Measurements from ENCODE around the gene IL17B.

Gene IL17B

DNA sequence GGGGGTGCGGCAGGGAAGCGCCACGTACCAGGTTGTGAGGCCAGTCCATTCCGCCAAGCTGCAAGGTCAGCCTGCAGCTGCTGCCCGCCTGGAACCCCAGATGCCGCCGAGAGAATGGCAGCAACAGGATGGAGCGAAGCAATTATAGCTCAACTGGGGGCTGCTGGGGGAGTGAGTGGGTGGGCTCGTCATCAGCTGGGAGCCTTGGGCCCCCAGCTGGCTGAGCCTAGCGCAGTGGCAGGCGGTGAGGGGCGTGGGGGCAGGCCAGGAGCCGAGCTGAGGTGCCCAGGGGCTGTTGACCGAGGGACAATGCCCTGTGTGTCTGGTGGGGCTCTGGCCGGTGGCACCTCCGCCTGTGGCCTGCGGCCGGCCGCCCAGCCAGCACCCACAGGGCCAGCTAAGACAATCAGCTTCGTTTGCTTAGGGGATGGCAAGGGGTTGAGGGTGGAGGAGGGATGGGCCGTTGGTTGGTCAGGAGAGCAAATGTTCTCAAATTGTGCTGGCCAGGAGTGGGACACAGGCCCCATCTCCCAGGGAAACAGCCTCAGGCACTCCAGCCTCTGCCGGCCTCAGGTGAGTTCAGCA lies at the start of gene IL17B:
IL17B (minus strand) TSS at position 116 of the 585 bp plus-strand sequence; CDS start at position 49, 67 bp downstream.
- no peak for DNase-seq

GRCh38 chr5:149428032-149428431 lies 48.9 kb upstream of the IL17B start:
- no peak for DNase-seq

- no peak for DNase-seq
Observed at GRCh38 chr5:149427374-149427773, 48.3 kb upstream of the IL17B start.

DNA sequence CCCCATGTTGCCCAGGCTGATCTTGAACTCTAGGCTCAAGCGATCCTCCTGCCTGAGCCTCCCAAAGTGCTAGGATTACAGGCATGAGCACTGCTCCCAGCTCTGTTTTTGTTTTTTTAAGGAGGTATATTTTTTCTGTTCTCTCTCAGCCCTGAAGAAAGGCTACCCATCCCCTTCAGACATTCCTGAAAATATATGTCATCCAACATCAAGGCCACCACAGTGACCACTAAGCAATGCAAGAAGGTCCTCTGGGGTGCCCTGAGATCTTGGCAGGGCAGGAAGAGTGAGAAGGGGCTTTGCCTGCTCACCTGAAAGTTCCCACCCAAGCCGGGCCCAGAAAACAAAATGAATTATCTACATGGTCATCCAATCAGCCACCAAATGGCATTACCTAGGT lies 47.8 kb upstream of the IL17B start:
- no peak for DNase-seq

- DNase-seq, result no peak
Observed at GRCh38 chr5:149425729-149426128, 46.6 kb upstream of the IL17B start.

- DNase-seq, result no peak
Observed at GRCh38 chr5:149424371-149425315, 45.6 kb upstream of the IL17B start.

GRCh38 chr5:149423794-149424268 lies 44.7 kb upstream of the IL17B start:
- no peak for DNase-seq

GRCh38 chr5:149423049-149423793 lies 44.1 kb upstream of the IL17B start:
- no peak for DNase-seq

- no peak for DNase-seq
Observed at GRCh38 chr5:149422366-149423048, 43.4 kb upstream of the IL17B start.

DNA sequence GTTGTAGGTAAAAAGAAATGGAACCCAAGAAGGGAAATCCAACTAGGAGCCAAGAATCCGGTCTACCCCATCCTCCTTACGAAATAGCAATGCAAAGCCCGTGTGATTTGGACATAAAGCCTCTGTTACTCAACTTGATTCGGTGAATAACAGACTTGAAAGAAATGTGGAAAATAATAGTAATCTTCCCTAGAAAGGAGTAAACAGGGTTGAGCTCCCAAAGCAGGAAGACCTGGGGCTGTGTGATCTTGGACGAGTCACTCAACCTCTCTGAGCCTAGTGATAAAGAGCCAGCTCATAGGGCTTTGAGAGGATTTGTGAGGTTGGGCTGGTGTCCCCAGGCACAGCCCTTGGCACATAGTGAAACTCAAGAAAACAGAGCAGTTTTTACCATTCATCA lies 42.7 kb upstream of the IL17B start:
- DNase-seq, result no peak

- no peak for DNase-seq
Observed at GRCh38 chr5:149421372-149421685, 42.2 kb upstream of the IL17B start.

- DNase-seq, result no peak
Observed at GRCh38 chr5:149420545-149421371, 41.7 kb upstream of the IL17B start.

GRCh38 chr5:149419859-149420544 lies 40.9 kb upstream of the IL17B start:
- DNase-seq, result no peak

GRCh38 chr5:149419532-149419858 lies 40.4 kb upstream of the IL17B start:
- no peak for DNase-seq

DNA sequence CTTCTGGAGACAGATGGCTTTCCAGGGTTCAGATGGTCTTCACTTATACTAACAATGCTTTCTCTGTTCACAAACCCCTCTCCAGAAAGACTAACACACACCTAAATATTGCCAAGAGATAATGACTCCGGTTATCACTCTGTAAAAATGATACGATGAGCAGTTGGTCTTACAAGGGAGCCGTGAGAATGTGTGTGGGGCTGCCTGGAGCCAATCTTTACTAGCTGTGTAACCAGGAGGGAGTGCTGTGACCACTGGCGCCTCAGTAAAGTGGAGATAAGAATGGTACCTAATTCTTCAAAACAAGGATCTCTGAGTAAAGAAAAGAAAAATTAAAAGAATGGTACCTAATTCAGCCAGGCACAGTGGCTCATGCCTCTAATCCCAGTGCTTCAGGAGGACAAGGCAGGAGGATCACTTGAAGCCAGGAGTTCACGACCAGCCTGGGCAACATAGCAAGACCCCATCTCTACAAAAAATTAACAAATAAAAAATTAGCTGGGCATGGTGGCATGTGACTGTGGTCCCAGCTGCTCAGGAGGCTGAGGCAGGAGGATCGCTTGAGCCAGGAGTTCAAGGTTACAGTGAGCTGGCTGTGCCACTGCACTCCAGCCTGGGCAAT lies 39.9 kb upstream of the IL17B start:
- DNase-seq, result no peak

DNA sequence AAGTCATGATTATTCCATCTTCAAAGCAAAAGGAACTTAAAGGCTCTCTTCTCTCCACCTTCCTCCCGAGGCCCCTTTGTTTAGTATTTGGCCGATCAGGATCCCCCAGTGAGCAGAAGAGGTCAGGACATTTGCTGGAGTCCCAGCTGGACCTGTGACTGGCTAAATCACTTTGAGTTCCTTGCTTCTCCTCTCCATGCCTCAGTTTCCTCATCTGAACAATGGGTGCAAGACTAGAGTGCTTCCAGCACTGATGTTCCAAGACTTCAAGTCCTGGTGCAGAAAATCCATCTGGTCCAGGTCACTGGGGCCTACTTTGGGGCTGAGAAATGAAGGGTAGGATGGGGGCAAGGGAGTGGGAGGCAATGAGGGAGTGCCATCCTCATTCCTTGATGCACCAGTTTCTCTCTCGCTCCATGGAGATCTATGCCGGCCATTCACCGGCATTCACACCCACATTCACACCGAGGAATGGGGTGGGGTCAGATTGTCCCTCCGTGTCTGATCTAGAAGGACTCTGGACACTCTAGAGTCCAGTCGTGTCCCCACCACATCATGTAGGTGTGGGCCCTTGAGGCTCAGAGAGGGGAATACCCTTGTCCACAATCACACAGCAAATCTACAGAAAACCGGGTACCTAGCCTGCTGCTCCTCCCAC lies 38.7 kb upstream of the IL17B start:
- no peak for DNase-seq

- DNase-seq, result no peak
Observed at GRCh38 chr5:149416987-149417710, 38.1 kb upstream of the IL17B start.

GRCh38 chr5:149415066-149415967 lies 36.2 kb upstream of the IL17B start:
- no peak for DNase-seq
